ENCODE data around the gene ARHGAP25.

DNA sequence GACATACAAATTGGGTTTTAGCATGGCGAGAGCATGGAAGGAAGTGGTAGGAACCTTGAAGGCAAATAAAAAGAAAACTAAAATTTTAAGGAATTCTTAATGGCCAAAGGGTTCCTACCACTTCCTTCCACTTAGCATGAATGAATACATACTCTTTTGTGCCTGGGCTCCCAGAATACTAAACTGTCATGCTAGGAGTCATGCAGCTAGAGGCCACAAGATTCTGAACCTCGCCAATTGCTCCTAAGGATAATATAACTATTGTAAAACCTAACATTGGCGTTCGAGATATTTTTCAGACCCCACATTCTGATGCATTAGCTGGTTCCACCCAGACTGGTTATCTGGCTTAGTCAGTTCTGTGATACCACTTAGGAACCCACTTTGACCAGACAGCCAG lies 38.6 kb upstream of the ARHGAP25 start:
- no peak for TF ChIP-seq CTCF (IDR thresholded peaks at IDR 0.05; ENCODE audit: extremely low read depth in 1 of 2, insufficient read depth in 1 of 2, low read depth in 1 of 2, low read length in 2 of 2)
- no peak for TF ChIP-seq POLR2A (IDR thresholded peaks at IDR 0.05; ENCODE audit: low read depth, low read length)
- no peak for TF ChIP-seq EZH2 (IDR thresholded peaks at IDR 0.05; ENCODE audit: borderline replicate concordance, low read depth, low read length, severe bottlenecking)
- no peak for TF ChIP-seq POLR2AphosphoS5 (IDR thresholded peaks at IDR 0.05; ENCODE audit: insufficient read depth, low read depth, low read length)
- TF ChIP-seq FOS (IDR thresholded peaks at IDR 0.05; ENCODE audit: borderline replicate concordance, insufficient read depth, low read length) = no peak
- TF ChIP-seq, protein P1, sequence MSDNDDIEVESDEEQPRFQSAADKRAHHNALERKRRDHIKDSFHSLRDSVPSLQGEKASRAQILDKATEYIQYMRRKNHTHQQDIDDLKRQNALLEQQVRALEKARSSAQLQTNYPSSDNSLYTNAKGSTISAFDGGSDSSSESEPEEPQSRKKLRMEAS (IDR thresholded peaks at IDR 0.05; ENCODE audit: insufficient read depth, insufficient read length) = no peak

Data from endothelial cell of umbilical vein (primary cell).